ENCODE measurements around the gene LGALS4.
"Not testable (repeated sequence)": the region's sequence is repeated elsewhere in the genome, so short reads cannot be mapped to it uniquely, and the experiment has no call there.

The LGALS4 gene

DNA sequence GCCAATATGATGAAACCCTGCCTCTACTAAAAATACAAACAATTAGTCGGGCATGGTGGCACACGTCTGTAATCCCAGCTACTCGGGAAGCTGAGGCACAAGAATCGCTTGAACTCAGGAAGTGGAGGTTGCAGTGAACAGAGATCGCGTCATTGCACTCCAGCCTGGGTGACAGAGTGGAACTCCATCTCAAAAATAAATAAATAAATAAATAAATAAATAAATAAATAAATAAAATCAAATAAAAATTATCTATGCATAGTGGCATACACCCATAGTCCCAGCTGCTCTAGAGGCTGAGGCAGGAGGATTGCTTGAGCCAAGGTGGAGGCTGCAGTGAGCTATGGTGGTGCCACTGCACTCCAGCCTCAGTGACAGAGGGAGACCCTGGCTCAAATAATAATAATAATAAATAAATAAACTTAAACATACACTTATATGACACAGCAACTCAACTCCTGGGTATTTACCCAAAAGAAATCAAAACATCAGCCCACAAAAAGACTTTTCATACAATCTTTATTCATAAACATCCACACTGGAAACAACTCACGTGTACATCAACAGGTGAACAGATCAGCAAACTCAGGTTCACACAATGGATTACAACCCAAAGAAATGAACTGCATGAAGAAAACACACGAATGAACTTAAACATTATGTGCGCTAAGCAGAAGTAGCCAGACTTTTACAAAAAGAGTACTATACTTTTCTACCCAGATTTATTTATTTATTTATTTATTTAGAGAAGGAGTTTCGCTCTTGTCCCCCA, 46.3 kb downstream of the LGALS4 start:
- no peak for DNase-seq

DNA sequence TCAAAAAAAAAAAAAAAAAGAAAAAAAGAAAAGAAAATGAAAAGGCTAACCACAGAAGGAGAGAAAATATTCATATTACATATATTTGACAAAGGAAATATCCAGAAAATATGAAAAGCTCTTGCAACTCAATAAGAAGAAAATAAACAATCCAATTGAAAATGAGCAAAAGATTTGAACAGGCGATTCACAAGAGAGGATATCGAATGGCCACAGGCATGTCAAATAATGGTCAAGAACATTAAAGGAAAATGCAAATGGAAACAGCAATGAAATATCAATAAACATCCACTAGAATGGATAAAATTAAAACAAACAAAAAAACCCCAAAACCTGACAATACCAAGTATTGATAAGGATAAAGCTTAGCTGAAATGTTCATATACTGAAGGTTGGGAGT, 47.5 kb downstream of the LGALS4 start:
- no peak for DNase-seq

GRCh38 chr19:38763795-38764220, 48.9 kb downstream of the LGALS4 start:
- no peak for DNase-seq

DNA sequence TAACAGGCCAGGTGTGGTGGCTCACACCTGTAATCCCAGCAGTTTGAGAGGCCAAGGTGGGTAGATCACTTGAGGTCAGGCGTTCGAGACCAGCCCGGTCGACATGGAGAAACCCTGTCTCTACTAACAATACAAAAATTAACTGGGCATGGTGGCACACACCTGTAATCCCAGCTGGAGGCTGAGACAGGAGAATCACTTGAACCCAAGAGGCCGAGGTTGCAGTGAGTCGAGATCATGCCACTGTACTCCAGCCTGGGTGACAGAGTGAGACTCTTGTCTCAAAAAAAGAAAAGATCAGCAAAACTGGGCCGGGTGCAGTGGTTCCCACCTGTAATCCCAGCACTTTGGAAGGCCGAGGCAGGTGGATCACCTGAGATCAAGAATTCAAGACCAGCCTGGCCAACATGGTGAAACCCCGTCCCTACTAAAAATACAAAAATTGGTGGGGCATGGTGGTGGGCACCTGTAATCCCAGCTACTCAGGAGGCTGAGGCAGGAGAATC, 50.8 kb downstream of the LGALS4 start:
- not testable (repeated sequence) for DNase-seq

DNA sequence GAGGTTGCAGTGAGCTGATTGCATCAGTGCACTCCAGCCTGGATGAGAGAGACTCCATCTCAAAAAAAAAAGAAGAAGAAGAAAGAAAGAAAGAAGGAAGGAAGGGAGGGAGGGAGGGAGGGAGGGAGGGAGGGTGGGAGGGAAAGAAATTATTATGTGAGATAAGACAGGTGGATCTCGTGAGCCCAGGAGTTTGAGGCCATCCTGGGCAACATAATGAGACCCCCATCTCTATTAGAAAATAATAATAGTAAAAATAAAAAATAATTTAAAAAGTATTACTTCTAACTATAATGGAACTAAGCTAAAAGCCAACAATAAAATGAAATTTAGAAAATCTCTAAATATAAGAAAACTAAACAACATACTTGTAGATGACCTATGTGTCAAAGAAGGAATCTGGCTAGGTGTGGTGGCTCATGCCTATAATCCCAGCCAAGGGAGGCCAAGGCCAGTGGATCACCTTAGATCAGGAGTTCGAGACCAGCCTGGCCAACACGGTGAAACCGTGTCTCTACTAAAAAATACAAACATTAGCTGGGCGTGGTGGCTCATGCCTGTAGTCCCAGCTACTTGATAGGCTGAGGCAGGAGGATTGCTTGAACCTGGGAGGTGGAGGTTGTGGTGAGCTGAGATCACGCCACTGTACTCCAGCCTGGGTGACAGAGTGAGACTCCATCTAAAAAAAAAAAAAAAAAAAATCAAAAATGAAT, 51.8 kb downstream of the LGALS4 start:
- not testable (repeated sequence) for DNase-seq

DNA sequence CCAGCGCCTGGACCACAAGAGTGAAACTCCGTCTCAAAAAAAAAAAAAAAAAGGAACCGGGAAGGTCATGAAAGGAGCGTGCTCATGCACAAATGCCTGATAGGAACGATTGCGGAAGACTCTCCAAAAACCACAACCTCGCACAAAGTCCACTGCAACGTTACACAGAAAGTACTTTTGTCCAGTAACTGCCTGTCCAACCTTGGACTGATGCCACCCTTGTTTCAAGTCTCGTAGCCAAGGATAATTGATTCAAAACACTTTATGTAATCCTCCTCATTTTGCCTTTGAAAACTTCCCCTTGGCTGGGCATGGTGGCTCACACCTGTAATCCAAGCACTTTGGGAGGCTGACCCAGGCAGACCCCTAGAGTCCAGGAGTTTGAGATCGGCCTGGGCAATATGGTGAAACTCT, 53.1 kb downstream of the LGALS4 start:
- DNase-seq, result no peak

GRCh38 chr19:38754196-38754595, 58.5 kb downstream of the LGALS4 start:
- not testable (repeated sequence) for DNase-seq

DNA sequence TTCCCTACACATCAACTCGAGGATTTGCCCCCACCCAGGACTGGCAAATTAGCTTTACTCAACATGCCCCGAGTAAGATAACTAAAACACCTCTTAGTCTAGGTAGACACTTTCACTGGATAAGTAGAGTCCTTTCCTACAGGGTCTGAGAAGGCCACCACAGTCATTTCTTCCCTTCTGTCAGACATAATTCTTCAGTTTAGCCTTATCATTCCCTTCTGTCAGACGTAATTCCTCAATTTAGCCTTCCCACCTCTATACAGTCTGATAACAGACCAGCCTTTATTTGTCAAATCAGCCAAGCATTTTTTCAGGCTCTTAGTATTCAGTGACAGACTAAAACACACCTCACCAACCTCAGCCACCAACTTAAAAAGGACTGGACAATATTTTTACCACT, 59.0 kb downstream of the LGALS4 start:
- DNase-seq, result not testable (repeated sequence)

Measured in Kasumi-1 (cell line).